ENCODE measurements around the gene DSG2. TPM values are rescaled to one million over a fixed set of nuclear protein-coding genes. Genes with fewer than 3 reads are reported as not detected.

DSG2 gene
- total and polyA plus RNA-seq, 10 donors, result 0.06 to 0.79 (median 0.20) TPM; not detected in 1

- WGBS, 5 donors, result 90 to 96% (median 92%) methylated on average over 13 of the region's 13 CpGs
- intact Hi-C loops (cut with DNase I; ENCODE audit: low total_unique reads), result no loop called here
- no peak overlapping the region for H3K27ac ChIP-seq
- H3K9me3 ChIP-seq, result no peaks in the 10 kb centered on the region
- no peaks in the 10 kb centered on the region for H3K4me1 ChIP-seq
- no peak overlapping the region for H3K4me3 ChIP-seq
- DNase-seq, result no peak
- no peak for TF ChIP-seq POLR2AphosphoS5 (IDR thresholded peaks at IDR 0.05)
- H3K36me3 ChIP-seq, result no peaks in the 10 kb centered on the region
- H3K27me3 ChIP-seq (replicated peaks in 1 of 7), result no peaks in the 10 kb centered on the region
Measured at GRCh38 chr18:31598021-31598805, 100.2 kb downstream of the DSG2 start.

Other genes with a start within 250 kb of the DSG2 start
- gene DSG1, start 180.0 kb upstream of the DSG2 start, total RNA-seq, result not detected
- not detected for gene DSG1, start 180.0 kb upstream of the DSG2 start, polyA plus RNA-seq
- not detected for gene DSG4, start 121.4 kb upstream of the DSG2 start, total RNA-seq
- not detected for gene DSG4, start 121.4 kb upstream of the DSG2 start, polyA plus RNA-seq
- not detected for gene DSG3, start 50.4 kb upstream of the DSG2 start, total RNA-seq
- gene DSG3, start 50.4 kb upstream of the DSG2 start, polyA plus RNA-seq, result under 1 TPM; 0.02 to 0.04 (median 0.03) TPM
- gene TTR, start 93.7 kb downstream of the DSG2 start, total RNA-seq, result not detected
- gene TTR, start 93.7 kb downstream of the DSG2 start, polyA plus RNA-seq, result under 1 TPM in 2 of 3 donors, not detected in 1; 0.14 to 0.15 TPM
- gene B4GALT6, start 186.4 kb downstream of the DSG2 start, total RNA-seq, result 1 to 10 TPM; 2.0 to 9.1 (median 5.5) TPM
- gene B4GALT6, start 186.4 kb downstream of the DSG2 start, polyA plus RNA-seq, result under 1 TPM; 0.42 to 1.00 (median 0.56) TPM